22Rv1 (cell line): ENCODE measurements around the gene IL1RAPL2.

Experiments
- ZFX ChIP-seq: fragments of 450-650 bp; IDR thresholded peaks from 2 replicates; pipeline ENCODE4 v1.6.1; 2017; ENCODE audit warnings: antibody characterized with exemption, borderline replicate concordance
- TF ChIP-seq, protein P1 (sequence below): fragments of 450-650 bp; IDR thresholded peaks from 2 replicates; pipeline ENCODE4 v1.5.1; 2017; ENCODE audit warnings: mild to moderate bottlenecking

DNA sequence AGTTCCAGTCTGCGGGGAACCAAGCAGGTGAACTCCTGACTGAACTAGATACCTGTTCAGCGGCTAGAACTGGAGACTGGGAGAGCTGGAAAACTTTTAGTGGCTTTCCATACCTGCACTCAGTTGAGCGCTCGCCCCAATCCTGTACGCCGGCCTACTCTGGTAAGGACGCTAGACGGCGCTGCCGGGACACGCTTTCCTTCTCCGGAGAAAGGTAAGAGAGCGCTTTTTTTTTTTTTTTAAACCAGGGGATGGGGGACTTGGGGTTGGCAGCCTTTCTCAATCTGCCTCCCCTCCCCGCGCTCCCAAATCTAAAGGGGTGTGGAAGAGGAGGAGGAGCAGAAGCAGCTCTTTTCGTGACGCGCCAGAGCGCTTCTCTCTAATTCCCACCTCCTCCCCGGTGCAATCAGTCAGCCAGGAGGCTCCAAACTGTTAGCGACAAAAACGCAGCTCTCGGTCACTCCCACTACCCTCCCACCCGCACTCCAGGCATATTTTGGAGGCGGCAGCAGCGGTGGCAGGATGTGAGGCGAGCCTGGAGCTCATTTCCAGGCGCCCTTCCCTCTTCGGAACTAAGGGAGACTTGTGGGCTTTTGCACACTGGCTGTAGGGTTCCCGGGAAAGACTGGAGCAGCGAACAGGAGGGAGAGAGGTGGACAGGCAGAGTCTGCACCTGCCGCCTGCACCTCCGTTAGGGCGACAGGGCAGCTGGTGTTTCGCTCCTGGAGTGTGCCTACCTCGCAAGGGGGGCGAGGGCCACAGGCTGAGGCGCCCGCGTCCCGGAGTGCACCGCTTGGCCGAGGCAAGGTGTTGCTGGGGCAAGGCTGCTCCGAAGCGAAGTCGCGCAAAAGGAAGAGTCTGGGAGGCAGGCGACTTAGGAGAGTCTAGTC, at the start of gene IL1RAPL2:
- TF ChIP-seq, protein P1, sequence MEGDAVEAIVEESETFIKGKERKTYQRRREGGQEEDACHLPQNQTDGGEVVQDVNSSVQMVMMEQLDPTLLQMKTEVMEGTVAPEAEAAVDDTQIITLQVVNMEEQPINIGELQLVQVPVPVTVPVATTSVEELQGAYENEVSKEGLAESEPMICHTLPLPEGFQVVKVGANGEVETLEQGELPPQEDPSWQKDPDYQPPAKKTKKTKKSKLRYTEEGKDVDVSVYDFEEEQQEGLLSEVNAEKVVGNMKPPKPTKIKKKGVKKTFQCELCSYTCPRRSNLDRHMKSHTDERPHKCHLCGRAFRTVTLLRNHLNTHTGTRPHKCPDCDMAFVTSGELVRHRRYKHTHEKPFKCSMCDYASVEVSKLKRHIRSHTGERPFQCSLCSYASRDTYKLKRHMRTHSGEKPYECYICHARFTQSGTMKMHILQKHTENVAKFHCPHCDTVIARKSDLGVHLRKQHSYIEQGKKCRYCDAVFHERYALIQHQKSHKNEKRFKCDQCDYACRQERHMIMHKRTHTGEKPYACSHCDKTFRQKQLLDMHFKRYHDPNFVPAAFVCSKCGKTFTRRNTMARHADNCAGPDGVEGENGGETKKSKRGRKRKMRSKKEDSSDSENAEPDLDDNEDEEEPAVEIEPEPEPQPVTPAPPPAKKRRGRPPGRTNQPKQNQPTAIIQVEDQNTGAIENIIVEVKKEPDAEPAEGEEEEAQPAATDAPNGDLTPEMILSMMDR, result peak; percentile 81
- TF ChIP-seq ZFX, result no peak
